IPS-NIHi7 (cell line): ENCODE data around the gene NEDD9.
A peak's percentile ranks its signal among the peaks of the same experiment; 100 is the strongest.

Experiments used
- DNase-seq: peaks from one replicate; pipeline ENCODE4 v3.0.0; 2012; ENCODE audit warnings: mixed read lengths; ENCODE audit errors: extremely low spot score

NEDD9 gene

DNA sequence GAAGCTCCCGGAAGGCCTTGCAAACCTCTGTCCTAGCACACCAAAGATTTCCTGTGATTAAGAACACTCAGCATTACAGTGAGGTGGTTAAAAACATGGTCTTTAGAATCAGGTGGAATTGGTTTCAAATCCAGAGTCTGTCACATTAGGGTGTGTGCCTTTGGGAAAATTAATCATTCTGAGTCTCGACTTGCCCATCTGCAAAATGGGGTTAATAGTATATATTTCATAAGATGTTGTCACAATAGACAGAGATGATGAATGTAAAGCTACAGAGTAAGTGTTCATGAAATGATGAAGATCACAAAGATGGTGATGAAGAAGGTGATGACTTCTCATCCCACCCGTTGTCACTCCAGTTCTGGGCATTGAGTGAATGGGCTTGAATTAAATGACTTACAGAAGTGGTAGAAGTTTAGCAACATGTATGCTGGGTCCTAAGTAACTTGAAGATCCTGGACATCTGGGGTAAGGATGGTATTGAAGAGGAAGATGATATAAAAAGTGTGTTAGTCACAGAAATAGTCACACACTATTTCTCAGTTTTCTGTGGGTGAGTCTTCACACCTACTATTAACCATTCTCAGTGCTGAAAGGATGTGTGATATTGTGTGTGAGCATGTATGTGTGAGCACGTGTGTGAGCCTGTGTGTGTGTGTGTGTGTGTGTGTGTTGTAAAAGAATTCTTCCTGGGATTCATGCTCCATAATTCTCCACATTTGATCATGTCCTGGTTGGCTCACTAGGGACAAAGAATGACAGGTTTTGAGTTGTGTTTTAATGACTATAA is 28.0 kb upstream of the NEDD9 start:
- DNase-seq = no peak

- peak; percentile 38 for DNase-seq
These were observed 26.1 kb upstream of the NEDD9 start for GRCh38 chr6:11258260-11259237.

- no peak for DNase-seq
These were observed 23.1 kb upstream of the NEDD9 start for GRCh38 chr6:11255610-11256009.

- DNase-seq = no peak
These were observed 21.1 kb upstream of the NEDD9 start for GRCh38 chr6:11253594-11253993.

DNA sequence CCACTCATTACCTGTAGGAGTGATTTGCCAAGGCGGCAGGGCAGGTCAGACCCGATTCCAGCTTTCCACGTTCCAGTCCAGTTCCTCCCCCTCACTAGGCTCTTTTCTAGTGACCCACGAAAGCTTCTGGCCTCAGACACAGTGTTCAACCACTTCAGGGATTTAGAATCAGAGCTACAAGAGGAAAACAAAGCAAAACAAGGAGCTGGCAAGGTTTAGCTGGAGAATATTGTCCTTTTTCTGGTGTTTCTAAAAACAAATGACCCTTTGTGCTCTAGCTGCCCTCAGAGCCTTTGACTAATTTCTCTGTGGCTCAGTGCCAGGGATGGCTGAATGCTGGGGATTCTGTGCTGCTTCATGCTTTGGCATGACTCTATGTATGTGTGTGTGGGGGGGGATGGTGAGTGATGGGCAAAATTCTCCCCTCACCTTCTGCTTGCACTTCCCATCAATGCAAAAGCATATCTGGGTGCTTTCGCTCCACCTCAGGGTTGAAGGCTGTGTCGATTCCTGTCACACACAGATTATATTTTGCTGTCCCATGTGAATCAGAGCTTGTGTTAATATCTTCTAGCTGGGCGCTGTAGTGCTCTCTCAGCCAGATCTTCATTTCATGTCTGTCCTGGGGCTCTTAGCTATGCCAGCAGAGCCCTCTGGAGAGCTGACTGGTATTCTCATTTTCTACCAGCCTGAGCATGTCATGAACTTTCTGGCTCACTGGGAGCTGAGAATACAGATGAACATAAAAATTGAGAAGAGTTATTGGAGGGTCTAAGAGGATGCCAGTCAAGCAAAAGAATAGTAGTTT is 19.3 kb upstream of the NEDD9 start:
- no peak for DNase-seq

- no peak for DNase-seq
These were observed 17.6 kb upstream of the NEDD9 start for GRCh38 chr6:11250108-11250507.

DNA sequence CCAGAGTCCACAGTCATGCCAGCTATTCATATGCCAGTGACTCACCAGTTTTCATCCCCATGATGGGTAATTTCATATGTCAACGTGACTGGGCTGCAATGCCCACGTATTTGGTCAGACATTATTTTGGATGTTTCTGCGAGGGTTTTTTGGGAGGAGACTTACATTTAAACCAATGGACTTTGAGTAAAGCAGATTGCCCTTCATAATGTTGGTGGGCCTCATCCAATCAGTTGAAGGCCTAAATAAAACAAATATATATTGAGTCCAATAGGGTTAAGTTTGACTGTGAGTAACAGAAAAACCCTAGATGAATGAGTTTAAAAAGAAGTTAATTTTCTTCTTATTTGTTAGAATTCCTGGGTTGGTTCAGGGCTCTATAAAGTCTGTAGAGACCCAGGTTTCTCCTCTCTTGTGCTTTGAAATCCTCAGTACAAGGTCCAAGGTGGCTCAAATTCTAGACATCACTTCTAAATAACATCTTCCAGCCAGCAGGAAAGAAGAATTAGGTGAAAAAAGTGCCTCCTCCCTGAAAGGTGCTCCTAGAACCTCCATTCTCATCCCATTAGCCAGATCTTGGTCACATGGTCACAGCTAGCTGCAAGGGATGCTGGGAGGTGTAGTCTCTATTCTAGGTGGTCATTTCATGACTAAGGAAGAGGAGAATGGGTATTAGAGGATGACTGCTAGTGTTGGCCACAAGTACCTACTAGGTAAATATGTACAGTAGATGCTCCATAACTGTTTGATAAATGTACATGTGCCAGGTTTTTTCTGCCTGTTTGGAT is 16.7 kb upstream of the NEDD9 start:
- no peak for DNase-seq

DNA sequence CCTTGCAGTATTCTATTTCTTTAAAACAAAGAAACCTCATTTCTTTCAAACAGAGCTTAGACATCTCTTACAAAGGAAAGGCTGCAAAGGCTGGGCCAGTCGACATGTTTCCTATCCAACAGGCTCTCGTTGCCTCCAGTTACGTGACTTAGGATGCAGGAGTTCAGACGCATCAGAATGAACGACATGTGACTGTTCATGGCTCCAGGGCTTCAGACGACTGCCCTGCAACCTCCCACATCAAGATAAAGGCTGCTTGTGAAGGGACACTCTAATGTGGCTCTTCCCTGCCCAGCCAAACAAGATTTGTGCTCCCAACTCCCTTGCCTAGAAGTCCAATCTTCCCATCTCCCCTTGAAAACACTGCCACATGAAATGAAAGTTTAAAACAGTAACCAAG is 14.3 kb upstream of the NEDD9 start:
- DNase-seq = no peak

GRCh38 chr6:11245381-11246256 is 13.2 kb upstream of the NEDD9 start:
- no peak for DNase-seq

- DNase-seq = no peak
These were observed 12.1 kb upstream of the NEDD9 start for GRCh38 chr6:11244387-11245126.

DNA sequence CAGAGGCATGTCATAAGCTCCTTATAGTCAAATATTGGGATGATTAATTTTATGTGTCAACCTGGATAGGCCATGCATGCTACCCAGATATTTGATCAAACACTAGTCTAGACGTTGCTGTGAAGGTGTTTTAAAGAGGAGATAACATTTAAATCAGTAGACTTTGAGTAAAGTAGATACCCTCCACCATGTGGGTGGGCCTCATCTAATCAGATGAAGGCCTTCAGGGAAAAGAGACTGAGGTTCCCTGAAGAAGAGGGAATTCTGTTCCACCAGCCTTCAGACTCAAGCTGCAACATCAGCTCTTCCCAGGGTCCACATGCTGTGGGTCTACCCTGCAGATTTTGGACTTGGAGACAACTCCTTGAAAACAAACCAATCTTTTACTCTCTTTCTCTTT is 11.4 kb upstream of the NEDD9 start:
- DNase-seq = no peak

DNA sequence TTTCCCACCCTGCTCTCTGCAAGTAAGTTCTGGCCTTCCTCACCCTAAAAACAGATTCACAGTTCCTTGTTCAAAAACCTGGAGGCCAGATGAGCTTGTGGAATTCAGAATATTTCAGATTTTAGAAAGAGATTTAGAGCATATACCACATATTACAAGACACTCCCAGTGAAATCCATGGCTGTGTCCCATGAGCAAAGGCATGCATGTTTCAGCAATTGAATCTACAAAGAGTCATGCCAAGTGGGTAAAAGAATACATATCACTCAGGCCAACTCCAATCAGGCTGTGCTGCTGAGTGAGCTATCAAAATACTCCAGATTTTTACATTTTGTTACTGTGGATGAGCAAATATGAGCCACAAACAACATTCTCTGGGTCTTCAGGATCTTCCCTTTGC is 10.2 kb upstream of the NEDD9 start:
- no peak for DNase-seq

- DNase-seq = peak; percentile 87
These were observed 9.3 kb upstream of the NEDD9 start for GRCh38 chr6:11241793-11242201.

DNA sequence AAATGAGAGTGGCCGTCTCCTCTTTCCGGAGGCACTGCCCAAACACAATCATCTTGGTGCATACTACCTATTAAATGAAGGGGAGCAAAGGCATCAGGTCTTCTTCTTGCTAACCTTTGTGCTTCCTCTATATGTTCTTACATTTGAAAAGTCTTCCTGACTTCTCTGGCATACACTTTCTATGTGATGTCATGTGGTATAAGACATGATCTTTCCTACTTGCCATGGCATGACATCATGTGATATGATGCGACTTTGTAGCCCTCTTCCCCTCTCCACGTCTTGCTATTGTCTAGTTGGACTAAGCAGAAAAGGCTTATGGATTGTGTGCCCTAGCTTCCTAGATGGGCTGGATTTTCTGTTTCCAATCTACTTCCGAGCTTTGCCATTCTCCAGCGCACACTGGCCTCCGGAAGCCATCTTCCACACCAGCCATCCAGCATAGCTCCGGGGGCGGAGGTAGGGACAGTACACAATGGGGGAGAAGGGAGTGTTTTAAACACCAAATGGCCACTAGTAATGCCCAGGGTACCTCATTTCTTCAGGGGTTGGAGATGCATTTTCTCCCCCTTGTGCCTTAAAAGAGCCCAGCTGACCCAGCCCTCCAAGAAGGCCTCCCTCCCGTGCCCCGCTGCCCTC is 8.8 kb upstream of the NEDD9 start:
- no peak for DNase-seq

DNA sequence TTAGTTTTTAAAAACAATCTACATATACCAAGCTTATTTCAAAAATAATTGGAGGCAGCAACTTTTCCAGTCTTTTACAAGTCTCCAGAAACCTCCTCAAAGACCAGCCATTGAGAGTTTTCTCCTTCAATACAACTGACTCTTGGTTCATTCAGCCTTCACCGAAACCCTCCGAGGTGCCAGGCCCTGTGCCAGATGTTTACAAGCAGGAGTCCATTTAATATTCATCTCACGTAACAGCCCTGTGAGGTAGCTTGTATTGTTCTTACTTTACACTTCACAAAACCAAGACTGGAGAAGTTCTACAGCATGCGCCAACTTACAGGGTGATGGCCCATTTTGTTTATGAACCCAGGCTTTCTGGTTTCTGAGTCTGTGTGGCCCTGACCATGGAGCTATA is 5.5 kb upstream of the NEDD9 start:
- DNase-seq = no peak

GRCh38 chr6:11237428-11237827 is 5.0 kb upstream of the NEDD9 start:
- DNase-seq = no peak

DNA sequence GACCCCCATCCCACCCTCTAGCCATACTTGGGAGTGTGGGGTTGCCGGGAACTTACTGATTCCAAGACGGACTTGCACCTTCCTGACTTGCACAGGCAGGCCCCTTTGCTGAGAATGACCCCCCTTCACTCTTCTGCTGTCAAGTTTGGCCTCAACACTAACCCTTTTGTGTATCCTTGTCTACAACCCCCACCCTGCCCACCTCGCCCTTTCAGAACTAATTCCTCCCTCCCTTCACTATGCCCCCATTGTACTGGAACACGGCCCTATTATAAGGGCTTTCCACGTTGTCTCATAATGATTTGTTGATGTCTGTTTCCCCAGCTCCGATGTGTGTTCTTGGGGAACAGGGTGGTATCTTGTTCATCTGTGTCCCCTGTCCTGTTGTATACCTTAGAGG is 4.4 kb upstream of the NEDD9 start:
- no peak for DNase-seq

- no peak for DNase-seq
These were observed 3.7 kb upstream of the NEDD9 start for GRCh38 chr6:11236076-11236750.
